Measurements from ENCODE around the gene EDIL3. TPM values are rescaled to one million over a fixed set of nuclear protein-coding genes. Genes with fewer than 3 reads are reported as not detected.

Gene EDIL3
- total RNA-seq, 2 donors from 2014 or later: 4.6 to 5.5 TPM

GRCh38 chr5:83967417-83967816 is 417.3 kb downstream of the EDIL3 start:
- WGBS: 50% methylated on average over 1 of the region's 1 CpG
- no peaks in the 10 kb centered on the region for H3K4me1 ChIP-seq (replicated peaks)

DNA sequence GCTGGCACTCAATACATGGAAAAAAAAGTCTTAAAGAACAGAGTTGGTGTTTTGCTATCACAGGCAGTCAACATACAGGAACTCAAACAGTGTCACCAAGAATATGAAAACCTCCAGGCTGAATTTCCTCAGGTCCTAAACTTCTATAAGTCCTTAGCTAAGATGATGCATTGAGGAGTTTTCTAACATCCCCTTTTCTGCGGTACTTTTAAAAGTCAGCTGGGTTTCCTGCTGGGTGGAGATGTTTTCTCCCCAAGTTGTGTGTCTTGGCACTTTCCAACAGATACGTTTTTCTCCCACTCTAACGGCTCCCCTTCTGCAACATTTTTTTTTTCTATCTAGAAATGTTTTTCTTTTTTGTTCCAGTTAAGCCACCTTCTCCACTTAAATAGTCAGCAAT is 419.2 kb downstream of the EDIL3 start:
- no peak for TF ChIP-seq POLR2AphosphoS5 (IDR thresholded peaks at IDR 0.05)
- TF ChIP-seq CTCF (IDR thresholded peaks at IDR 0.05): no peak
- TF ChIP-seq POLR2A (IDR thresholded peaks at IDR 0.05): no peak
- Histone ChIP-seq H3K27me3 (replicated peaks; ENCODE audit: insufficient read depth) (no peaks in the 10 kb centered on the region), H3K4me3 (no peak overlapping the region), H3K27ac (no peak overlapping the region), H3K9me3 (no peaks in the 10 kb centered on the region), H3K36me3 (no peaks in the 10 kb centered on the region), H3K4me1 (replicated peaks) (no peaks in the 10 kb centered on the region)
- DNase-seq (ENCODE audit: low spot score): no peak
- intact Hi-C loops (cut with DNase I): no loop called here
- 58% methylated on average over 3 of the region's 3 CpGs for WGBS

More at GRCh38 chr5:83967417-83967816, 417.3 kb downstream of the EDIL3 start:
- DNase-seq (ENCODE audit: low spot score): no peak
- H3K9me3 ChIP-seq: no peaks in the 10 kb centered on the region
- H3K36me3 ChIP-seq: no peaks in the 10 kb centered on the region
- intact Hi-C loops (cut with DNase I): no loop called here
- no peaks in the 10 kb centered on the region for H3K27me3 ChIP-seq (replicated peaks; ENCODE audit: insufficient read depth)
- no peak for TF ChIP-seq POLR2AphosphoS5 (IDR thresholded peaks at IDR 0.05)
- no peak for TF ChIP-seq CTCF (IDR thresholded peaks at IDR 0.05)
- no peak for TF ChIP-seq POLR2A (IDR thresholded peaks at IDR 0.05)
- no peak overlapping the region for H3K4me3 ChIP-seq
- H3K27ac ChIP-seq: no peak overlapping the region

DNA sequence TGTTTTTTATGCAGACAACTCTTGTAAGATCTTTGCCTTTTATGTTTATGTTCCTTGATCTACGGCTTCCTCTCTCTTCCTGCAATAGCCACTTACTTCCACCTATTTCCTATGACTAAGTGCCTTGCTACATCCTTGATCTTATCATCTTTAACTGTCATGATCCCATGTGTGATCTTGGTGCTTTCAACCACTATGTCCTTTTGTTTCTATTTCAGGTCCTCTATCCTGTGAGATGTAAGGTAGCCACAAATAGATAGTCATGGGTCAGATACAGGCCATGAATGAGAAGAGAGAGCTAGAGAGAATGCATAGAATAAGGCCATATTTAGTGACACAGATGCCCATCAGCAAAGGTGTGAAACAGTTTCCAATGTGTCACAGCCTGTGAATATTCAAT is 420.4 kb downstream of the EDIL3 start:
- Histone ChIP-seq H3K36me3 (no peaks in the 10 kb centered on the region), H3K4me1 (replicated peaks) (no peaks in the 10 kb centered on the region), H3K9me3 (no peaks in the 10 kb centered on the region), H3K27ac (no peak overlapping the region), H3K27me3 (replicated peaks; ENCODE audit: insufficient read depth) (no peaks in the 10 kb centered on the region), H3K4me3 (no peak overlapping the region)
- no peak for TF ChIP-seq POLR2A (IDR thresholded peaks at IDR 0.05)
- no peak for TF ChIP-seq CTCF (IDR thresholded peaks at IDR 0.05)
- no peak for TF ChIP-seq POLR2AphosphoS5 (IDR thresholded peaks at IDR 0.05)
- 59% methylated on average over 1 of the region's 1 CpG for WGBS
- intact Hi-C loops (cut with DNase I): no loop called here
- no peak for DNase-seq (ENCODE audit: low spot score)

DNA sequence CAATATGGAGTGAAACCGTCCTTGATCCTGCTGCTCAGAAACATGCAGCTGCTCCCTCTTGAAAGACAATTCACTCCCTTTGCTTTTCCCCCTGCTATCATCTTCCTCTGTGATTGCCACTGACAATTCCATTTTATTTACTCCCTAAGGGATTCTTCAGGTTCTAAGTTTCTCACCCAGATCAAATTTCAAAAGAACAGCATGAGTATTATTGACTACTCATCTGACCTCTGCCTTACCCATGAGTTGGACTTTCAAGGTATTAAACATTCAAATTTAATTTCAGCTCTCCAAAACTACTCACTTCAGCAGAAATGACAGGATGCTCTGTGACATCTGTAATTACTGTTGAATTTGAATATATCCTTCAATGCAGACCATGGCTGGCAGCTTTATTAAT is 427.5 kb downstream of the EDIL3 start:
- H3K27ac ChIP-seq: no peak overlapping the region
- DNase-seq (ENCODE audit: low spot score): no peak
- 73% methylated on average over 1 of the region's 1 CpG for WGBS
- no peaks in the 10 kb centered on the region for H3K9me3 ChIP-seq
- TF ChIP-seq POLR2AphosphoS5 (IDR thresholded peaks at IDR 0.05) (no peak), CTCF (IDR thresholded peaks at IDR 0.05) (no peak), POLR2A (IDR thresholded peaks at IDR 0.05) (no peak)
- intact Hi-C loops (cut with DNase I): no loop called here
- no peaks in the 10 kb centered on the region for H3K4me1 ChIP-seq (replicated peaks)
- no peak overlapping the region for H3K4me3 ChIP-seq
- H3K27me3 ChIP-seq (replicated peaks; ENCODE audit: insufficient read depth): no peaks in the 10 kb centered on the region
- no peaks in the 10 kb centered on the region for H3K36me3 ChIP-seq

GRCh38 chr5:83956386-83956785 is 428.3 kb downstream of the EDIL3 start:
- H3K27me3 ChIP-seq (replicated peaks; ENCODE audit: insufficient read depth): no peaks in the 10 kb centered on the region
- no peak overlapping the region for H3K27ac ChIP-seq
- no peaks in the 10 kb centered on the region for H3K4me1 ChIP-seq (replicated peaks)
- TF ChIP-seq POLR2AphosphoS5 (IDR thresholded peaks at IDR 0.05): no peak
- TF ChIP-seq CTCF (IDR thresholded peaks at IDR 0.05): no peak
- TF ChIP-seq POLR2A (IDR thresholded peaks at IDR 0.05): no peak
- H3K36me3 ChIP-seq: no peaks in the 10 kb centered on the region
- no peak for DNase-seq (ENCODE audit: low spot score)
- no peaks in the 10 kb centered on the region for H3K9me3 ChIP-seq
- H3K4me3 ChIP-seq: no peak overlapping the region
- intact Hi-C loops (cut with DNase I): no loop called here

Data from prostate gland (tissue), 2 donors.